Kidney epithelial cell (primary cell): ENCODE data around the gene RAB23. TPM values are rescaled to one million over a fixed set of nuclear protein-coding genes. Genes with fewer than 3 reads are reported as not detected.

Experiments
- DNase-seq: peaks from one replicate; pipeline ENCODE4 v3.0.0-alpha.2; 2010; ENCODE audit warnings: low read depth
- H3K27me3 ChIP-seq: 2 replicates; pipeline ENCODE4 v1.6.0; 2011; ENCODE audit warnings: low read length; ENCODE audit not compliant: control insufficient read depth, insufficient read depth
- H3K36me3 ChIP-seq: 2 replicates; pipeline ENCODE4 v1.5.1; 2011; ENCODE audit warnings: low read length; ENCODE audit not compliant: control insufficient read depth, insufficient read depth
- H3K4me3 ChIP-seq: 2 replicates; pipeline ENCODE4 v1.5.1; 2011; ENCODE audit warnings: low read depth, mild to moderate bottlenecking, control low read depth, low read length
- CTCF ChIP-seq: IDR thresholded peaks from 2 replicates; pipeline ENCODE4 v1.5.1; 2011; ENCODE audit warnings: mild to moderate bottlenecking, moderate library complexity, low read length, control low read depth, inconsistent platforms; ENCODE audit not compliant: insufficient read depth, poor library complexity, severe bottlenecking
- total RNA-seq: library from RNA; depleted of rRNA; stranded (reverse); fragments of >200 nt; gene quantifications from 2 replicates; pipeline ENCODE4 v1.2.3, GENCODE V29; 2015

The RAB23 gene
- total RNA-seq, 1 donor from 2014 or later = 21.5 TPM

- Histone ChIP-seq H3K36me3 (no peaks in the 10 kb centered on the region), H3K27me3 (no peaks in the 10 kb centered on the region), H3K4me3 (no peak overlapping the region)
- no peak for DNase-seq
- no peak for TF ChIP-seq CTCF
Observed at GRCh38 chr6:57262901-57263694, 41.0 kb upstream of the RAB23 start.

- no peak for TF ChIP-seq CTCF
- Histone ChIP-seq H3K27me3 (no peaks in the 10 kb centered on the region), H3K36me3 (no peaks in the 10 kb centered on the region), H3K4me3 (no peak overlapping the region)
- DNase-seq = no peak
Observed at GRCh38 chr6:57262488-57262887, 40.4 kb upstream of the RAB23 start.

GRCh38 chr6:57261926-57262325 lies 39.8 kb upstream of the RAB23 start:
- DNase-seq = no peak
- no peaks in the 10 kb centered on the region for H3K36me3 ChIP-seq
- TF ChIP-seq CTCF = no peak
- H3K4me3 ChIP-seq = no peak overlapping the region
- no peaks in the 10 kb centered on the region for H3K27me3 ChIP-seq

- DNase-seq = no peak
- no peak for TF ChIP-seq CTCF
- no peaks in the 10 kb centered on the region for H3K36me3 ChIP-seq
- H3K27me3 ChIP-seq = no peaks in the 10 kb centered on the region
- no peak overlapping the region for H3K4me3 ChIP-seq
Observed at GRCh38 chr6:57259064-57259463, 37.0 kb upstream of the RAB23 start.

- no peak for TF ChIP-seq CTCF
- Histone ChIP-seq H3K36me3 (no peaks in the 10 kb centered on the region), H3K27me3 (no peaks in the 10 kb centered on the region), H3K4me3 (no peak overlapping the region)
- DNase-seq = no peak
Observed at GRCh38 chr6:57257911-57258541, 35.9 kb upstream of the RAB23 start.

GRCh38 chr6:57256541-57256940 lies 34.4 kb upstream of the RAB23 start:
- no peaks in the 10 kb centered on the region for H3K27me3 ChIP-seq
- no peak for DNase-seq
- no peak for TF ChIP-seq CTCF
- H3K36me3 ChIP-seq = no peaks in the 10 kb centered on the region
- H3K4me3 ChIP-seq = no peak overlapping the region
